KOPT-K1 (cell line): Measurements from ENCODE around the gene DNAH1.
"Not testable (repeated sequence)": the region's sequence is repeated elsewhere in the genome, so short reads cannot be mapped to it uniquely, and the experiment has no call there.

ENCODE experiments used
- H3K27ac ChIP-seq: fragments of 200-600 bp; sonication (generic); 2 replicates; pipeline ENCODE4 v1.5.1; 2016; ENCODE audit warnings: antibody characterized with exemption, mild to moderate bottlenecking, low read depth, low read length; ENCODE audit not compliant: poor library complexity, severe bottlenecking
- H3K36me3 ChIP-seq: fragments of 200-600 bp; sonication (generic); 2 replicates; pipeline ENCODE4 v1.5.1; 2017; ENCODE audit warnings: antibody characterized with exemption, mild to moderate bottlenecking, low read length, moderate library complexity; ENCODE audit not compliant: insufficient read depth
- H3K9me3 ChIP-seq: fragments of 200-600 bp; sonication (generic); 2 replicates; pipeline ENCODE4 v1.5.1; 2017; ENCODE audit warnings: antibody characterized with exemption, low read length, mild to moderate bottlenecking; ENCODE audit not compliant: insufficient read depth, poor library complexity, severe bottlenecking

DNAH1 gene

DNA sequence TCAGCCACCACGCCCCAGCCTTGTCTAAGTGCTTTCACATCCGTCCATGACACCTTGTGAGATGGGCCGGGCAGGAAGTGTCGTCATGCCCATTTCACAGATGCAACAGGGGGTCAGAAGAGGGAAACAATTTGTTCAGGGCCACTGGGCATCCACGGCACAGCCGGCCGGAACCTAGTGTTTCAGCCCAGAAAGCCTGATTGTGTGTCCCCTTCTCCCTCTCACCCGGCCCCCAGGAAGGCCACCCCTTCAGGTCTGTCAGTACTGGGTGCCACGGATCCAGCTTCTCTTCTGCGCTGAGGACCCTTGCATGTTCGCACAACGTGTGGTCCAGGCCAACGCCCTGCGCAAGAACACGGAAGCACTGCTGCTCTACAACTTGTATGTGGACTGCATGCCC is 15.8 kb downstream of the DNAH1 start:
- no peaks in the 10 kb centered on the region for H3K9me3 ChIP-seq
- H3K27ac ChIP-seq = no peak overlapping the region
- peaks cover 4% of the 10 kb centered on the region; the same call in 1 of the 2 replicates for H3K36me3 ChIP-seq

DNA sequence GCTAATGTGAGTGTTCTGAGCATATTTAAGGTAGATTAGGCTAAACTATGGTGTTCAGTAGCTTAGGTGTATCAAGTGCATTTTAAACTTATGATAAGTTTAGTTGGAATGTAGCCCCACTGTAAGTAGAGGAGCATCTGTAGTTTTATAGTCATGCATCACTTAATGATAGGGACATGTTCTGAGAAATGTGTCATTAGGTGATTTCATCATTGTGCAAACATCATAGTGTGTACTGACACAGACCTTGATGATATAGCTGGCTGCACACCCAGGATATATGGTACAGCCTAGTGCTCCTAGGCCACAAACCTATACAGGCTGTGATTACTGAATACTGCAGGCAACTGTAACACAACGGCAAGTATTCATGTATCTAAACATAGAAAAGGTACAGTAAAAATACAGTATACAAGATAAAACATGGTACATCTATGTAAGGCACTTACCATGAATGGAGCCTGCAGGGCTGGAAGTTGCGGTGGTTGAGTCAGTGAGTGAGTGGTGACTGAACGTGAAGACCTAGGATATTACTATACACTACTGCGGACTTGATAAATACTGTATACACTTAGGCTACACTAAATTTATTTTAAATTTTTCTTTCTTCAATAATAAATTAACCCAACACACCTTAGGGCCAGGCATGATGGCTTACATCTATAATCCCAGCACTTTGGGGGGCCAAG is 17.9 kb downstream of the DNAH1 start:
- Histone ChIP-seq H3K9me3 (no peaks in the 10 kb centered on the region), H3K36me3 (peaks cover 4% of the 10 kb centered on the region; the same call in 1 of the 2 replicates), H3K27ac (no peak overlapping the region)

DNA sequence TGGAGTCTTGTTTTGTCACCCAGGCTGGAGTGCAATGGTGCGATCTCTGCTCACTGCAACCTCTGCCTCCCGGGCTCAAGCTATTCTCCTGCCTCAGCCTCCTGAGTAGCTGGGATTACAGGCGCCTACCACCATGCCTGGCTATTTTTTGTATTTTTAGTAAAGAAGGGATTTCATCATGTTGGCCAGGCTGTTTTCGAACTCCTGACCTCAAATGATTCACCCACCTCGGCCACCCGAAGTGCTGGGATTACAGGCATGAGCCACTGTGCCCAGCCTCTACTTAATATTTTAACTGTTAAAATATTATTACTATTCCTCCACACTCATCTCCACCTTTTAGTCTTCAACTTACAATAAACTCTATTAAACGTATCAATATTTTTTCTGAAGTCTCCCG is 22.0 kb downstream of the DNAH1 start:
- not testable (repeated sequence) for H3K36me3 ChIP-seq, H3K9me3 ChIP-seq, H3K27ac ChIP-seq

DNA sequence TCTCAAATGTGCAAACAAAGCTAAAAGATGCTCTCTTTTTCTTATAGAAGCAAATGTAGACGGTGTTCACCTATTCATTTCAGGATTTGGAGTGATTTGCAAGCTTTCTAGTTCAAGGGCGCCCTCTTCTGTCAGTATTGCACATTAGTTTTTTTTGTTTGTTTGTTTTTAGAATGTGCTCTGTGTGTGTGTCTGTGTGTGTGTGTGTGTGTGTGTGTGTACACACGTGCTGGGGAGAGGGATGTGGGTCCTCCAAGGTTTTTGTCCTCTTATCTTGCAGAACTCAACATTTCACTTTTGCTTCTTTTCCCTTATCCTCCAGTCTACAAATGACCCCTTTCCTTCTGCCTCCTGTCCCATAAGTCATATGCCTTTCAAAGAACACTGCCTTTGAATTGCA is 23.5 kb downstream of the DNAH1 start:
- Histone ChIP-seq H3K9me3 (no peaks in the 10 kb centered on the region), H3K36me3 (no peaks in the 10 kb centered on the region), H3K27ac (no peak overlapping the region)

DNA sequence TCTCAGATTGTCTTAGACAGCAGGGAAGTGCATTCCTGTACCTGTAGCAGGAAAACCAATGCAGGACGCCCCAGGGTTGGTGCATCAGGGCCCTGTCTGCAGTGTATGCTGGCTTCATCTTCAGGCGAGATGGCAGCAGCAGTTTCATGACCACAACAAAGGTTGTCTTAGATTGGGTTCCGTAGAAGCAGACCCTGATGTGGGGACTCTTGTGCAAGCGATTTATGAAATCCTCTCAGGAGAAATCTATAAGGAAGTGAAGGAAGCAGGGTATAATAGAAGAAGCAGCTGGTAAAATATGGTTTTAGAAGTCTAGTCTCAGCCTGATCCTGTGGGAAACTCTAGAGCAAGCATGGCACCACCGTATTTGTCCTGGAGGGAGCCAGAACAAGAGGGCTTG is 25.0 kb downstream of the DNAH1 start:
- no peaks in the 10 kb centered on the region for H3K36me3 ChIP-seq
- no peak overlapping the region for H3K27ac ChIP-seq
- no peaks in the 10 kb centered on the region for H3K9me3 ChIP-seq

DNA sequence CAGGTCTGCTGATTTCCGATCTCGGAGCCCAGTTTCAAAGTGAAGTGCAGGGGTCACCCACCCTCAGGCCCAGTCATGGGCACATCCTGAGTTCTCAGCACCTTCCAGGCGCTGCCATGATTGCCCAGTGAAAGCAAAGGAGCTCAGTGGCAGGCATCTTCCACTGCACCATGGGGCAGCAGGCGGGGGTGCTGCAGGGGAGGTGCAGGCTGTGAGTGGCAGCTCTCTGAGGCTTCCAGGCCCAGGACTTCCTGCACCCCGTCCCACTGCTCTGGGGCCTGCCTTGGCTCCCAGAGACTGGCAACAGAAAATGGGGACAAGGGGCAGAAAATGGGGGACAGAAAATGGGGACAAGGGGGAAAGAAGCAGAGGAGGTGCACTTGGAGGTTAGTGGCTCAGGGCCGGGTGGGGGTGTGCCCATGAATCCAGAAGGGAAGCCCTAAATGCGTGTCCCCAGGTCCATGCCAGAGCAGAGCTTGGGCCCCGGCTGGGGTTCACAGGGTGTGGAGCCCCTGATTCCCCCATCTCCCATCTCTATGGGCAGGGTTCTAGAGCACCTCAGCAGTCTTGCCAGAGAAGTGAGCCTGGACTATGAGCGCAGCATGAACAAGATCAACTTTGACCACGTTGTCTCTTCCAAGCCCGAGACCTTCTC is 28.0 kb downstream of the DNAH1 start:
- Histone ChIP-seq H3K36me3 (0 out of 2 replicates have a peak, but pooled peaks cover 9% of the 10 kb centered on the region), H3K27ac (no peak overlapping the region), H3K9me3 (no peaks in the 10 kb centered on the region)

DNA sequence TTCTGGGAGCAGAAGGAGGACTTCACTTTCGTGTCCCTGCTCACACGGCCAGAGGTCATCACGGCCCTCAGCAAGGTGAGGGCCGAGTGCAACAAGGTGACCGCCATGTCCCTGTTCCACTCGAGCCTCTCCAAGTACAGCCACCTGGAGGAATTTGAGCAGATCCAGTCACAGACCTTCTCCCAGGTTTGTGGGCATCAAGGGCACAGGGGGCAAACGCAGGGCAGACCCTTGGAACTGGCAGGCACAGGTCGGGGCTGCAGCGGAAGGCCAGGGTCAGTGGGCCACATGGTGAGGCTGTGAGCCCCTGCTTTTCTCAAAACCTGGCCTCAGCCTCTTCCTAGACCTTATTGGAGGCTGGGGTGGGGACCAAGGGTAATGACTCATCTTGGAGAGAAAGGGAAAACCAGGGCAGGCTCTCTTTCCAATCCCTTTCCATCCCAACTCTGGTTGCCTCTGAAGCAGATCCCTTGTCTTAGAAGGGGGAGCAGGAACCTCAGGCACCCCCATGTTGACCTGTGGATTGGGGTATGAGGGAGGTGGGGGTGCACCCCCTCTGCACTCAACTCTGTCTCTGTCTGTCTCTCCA is 29.5 kb downstream of the DNAH1 start:
- H3K27ac ChIP-seq = no peak overlapping the region

DNA sequence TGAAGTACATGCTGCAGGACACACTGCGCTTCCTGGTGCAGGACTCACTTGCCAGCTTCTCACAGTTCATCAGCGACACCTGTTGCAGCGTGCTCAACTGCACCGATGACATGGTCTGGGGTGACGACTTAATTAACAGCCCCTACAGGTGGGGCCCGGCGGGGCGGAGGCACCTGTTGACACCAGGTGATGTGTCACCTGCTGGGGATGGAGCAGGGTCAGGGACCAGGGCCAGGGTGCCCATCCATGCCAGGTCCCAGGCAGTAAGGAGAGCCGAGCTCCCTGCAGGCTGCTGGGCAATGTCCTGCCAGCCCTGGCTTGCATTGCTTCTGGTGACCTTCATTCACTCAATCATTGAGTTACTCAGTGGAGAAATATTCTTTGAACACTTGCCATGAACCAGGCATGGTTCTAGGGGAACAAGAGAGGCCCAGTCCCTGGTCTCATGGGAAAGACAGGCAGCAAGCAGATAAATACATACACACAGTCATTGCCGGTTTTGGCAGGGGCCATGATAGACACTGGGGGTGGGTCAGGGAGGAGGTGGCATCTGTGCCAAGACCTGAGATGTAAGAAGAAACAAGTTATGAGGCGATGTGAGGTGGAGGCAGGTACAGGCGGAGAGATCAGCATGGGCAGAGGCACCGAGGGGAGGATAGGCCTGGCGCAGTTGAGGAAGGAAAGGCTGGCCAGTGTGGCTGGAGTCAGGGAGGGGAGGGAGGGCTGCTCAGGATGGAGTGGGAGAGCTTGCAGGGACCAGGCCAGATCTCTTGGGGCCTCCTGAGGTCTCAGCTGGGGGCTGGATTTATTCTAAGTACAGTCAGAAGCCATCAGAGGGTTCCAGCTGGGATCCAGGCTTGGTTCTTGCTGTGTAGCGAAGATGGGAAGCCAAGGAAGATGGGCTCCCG is 30.8 kb downstream of the DNAH1 start:
- Histone ChIP-seq H3K27ac (no peak overlapping the region), H3K9me3 (no peaks in the 10 kb centered on the region), H3K36me3 (peaks cover 12% of the 10 kb centered on the region; the same call in 1 of the 2 replicates)

More for the DNA sequence above, 29.5 kb downstream of the DNAH1 start:
- Histone ChIP-seq H3K36me3 (peaks cover 12% of the 10 kb centered on the region; the same call in 1 of the 2 replicates), H3K9me3 (no peaks in the 10 kb centered on the region)

DNA sequence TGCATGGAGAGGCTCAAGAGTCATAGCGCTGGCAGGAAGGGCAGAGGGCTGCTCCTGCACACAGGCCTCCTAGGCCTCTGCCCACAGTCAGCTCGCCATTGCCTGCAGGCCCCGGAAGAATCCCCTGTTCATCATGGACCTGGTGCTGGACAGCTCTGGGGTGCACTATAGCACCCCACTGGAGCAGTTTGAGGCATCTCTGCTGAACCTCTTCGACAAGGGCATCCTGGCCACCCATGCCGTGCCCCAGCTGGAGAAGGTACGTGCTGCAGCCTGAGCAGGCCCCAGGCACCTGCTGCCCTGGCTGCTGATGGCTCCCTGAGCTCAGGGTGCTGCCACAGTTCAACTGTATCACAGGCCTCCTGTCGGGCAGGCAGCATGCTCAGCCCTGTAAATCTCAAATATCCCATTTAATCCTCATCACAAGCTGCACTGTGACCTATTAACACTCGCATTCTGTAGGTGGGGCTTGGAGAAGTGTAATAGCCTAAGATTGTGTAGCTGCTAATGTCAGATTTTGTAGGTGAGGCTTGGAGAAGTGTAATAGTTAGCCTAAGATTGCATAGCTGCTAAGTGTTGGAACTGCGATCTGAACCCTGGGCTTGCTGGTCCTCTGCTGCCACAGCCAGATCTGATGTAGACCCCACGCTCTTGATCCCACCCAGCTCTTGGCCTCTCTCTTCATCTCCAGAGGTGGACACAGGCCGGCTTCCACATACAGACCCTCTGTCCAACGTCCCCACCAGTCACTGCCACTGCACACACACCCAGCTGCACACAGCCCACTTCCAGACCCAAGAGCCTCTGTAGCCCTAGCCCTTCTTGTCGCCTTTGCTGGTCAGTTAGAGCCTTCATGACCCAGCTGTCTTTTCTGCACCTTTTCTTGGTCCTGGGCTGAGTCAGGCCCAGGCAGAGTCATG is 31.9 kb downstream of the DNAH1 start:
- Histone ChIP-seq H3K27ac (no peak overlapping the region), H3K36me3 (peaks cover 12% of the 10 kb centered on the region; the same call in 1 of the 2 replicates)

DNA sequence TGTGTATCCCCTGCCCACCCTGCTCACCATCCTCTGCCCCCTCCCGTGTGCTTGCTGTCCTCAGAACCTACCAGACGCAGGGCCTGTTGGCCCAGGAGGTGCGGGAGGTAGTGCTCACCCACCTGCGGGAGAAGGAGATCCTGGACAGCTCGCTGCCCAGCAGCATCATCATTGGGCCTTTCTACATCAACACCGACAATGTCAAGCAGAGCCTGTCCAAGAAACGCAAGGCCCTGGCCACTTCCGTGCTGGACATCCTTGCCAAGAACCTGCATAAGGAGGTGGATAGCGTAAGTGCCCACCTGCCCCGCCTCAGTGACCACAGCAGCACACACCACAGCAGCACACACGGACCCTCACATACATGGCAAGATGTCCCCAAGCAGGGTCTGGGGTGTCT is 33.0 kb downstream of the DNAH1 start:
- H3K9me3 ChIP-seq = no peaks in the 10 kb centered on the region
- H3K27ac ChIP-seq = no peak overlapping the region
- H3K36me3 ChIP-seq = peaks cover 17% of the 10 kb centered on the region; the same call in 1 of the 2 replicates

More for the DNA sequence above, 31.9 kb downstream of the DNAH1 start:
- no peaks in the 10 kb centered on the region for H3K9me3 ChIP-seq

DNA sequence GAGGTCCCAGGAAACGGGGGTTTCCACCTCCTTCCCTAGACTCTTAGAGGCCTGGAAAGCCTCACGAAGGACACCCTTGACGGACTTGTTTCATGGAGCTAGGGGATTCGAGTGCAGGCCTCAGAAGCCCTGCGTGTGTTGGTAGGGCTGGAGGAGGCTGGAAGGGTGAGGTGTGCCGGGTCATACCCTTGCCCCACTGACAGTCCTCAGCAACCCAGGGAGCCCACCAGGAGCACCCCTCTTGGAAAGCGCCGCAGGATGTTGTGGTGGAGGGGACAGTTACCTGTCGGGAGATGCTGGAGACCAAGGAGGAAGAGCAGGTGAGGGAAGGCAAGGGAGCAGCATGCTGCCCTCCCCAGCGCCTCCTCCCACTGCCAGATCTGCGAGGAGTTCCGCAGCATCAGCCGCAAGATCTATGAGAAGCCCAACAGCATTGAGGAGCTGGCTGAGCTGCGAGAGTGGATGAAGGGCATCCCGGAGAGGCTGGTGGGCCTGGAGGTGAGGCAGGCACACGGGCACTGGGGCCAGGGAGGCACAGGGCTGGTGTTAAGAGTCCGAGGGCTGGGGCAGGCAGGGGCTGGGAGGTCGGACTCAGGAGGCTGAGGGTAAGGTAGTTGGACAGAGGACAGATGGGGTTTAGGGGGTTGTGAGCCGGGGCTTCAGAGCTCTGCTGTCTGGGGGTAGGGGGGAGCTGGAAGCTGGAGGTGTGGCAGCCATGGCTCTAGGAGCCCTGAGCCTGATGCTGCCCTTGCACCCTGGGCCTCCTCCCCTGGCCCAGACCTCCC is 33.7 kb downstream of the DNAH1 start:
- Histone ChIP-seq H3K9me3 (no peaks in the 10 kb centered on the region), H3K36me3 (peaks cover 19% of the 10 kb centered on the region; the same call in 1 of the 2 replicates), H3K27ac (no peak overlapping the region)

DNA sequence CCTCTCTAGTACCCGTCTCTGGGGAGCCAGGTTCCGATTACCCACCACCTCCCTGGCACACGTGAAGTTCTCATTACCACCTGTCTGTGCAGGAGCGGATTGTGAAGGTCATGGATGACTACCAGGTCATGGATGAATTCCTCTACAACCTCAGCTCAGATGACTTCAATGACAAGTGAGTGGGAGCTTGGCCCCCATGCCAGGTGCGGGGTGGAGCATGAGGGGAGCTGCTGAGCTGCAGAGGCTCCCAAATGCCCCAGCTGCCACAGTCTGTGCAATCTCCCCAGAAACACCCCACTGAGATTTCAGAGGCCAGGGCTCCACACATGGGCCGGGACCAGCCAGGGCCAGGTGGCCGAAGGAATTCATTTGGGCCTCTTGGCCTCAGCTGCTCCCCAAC is 34.3 kb downstream of the DNAH1 start:
- Histone ChIP-seq H3K27ac (no peak overlapping the region), H3K9me3 (no peaks in the 10 kb centered on the region), H3K36me3 (peaks cover 22% of the 10 kb centered on the region; the same call in 1 of the 2 replicates)

DNA sequence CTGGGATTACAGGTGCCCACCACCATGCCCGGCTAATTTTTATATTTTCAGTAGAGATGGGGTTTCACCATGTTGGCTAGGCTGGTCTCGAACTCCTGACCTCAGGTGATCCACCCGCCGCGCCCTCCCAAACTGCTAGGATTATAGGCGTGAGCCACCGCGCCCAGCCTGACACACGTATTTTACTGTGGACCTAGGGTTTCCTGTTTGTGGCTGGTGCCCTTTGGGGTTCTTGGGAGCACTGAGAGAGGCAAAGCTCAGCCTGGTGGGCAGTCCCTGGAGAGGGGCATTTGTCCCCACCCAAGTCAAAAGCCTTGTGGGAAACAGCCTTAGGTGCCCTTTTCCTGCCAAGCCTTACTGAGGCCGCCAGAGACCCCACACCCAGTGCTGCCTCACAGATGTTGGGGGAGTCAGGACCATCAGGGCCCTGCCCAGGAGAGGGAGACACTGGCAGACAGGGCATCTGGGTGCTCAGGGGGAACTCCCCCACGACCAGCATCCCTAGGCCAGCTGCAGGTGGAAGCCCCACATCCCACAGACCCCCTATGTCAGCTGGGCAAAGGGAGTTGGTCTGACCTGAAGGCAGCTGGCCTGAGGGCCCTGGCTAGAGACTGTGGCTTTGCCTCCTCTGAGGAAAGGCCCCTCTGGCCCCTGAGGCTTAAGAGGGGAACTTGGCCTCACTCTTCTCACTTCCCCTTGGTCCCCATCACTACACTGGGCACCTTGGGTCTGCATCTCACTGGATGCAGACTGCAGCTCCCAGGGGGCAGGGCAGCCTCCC is 35.1 kb downstream of the DNAH1 start:
- H3K9me3 ChIP-seq = no peaks in the 10 kb centered on the region
- H3K27ac ChIP-seq = no peak overlapping the region
- peaks cover 22% of the 10 kb centered on the region; the same call in 1 of the 2 replicates for H3K36me3 ChIP-seq
